PC-9 (cell line): ENCODE results near the gene DNAH2. TPM values are rescaled to one million over a fixed set of nuclear protein-coding genes. Genes with fewer than 3 reads are reported as not detected.

Experiments used
- BruUV-seq: library from RNA; stranded (reverse); fragments of 400-500 nt; replicated peaks from 2 replicates; lab custom pipeline; 2021; lab: Mats Ljungman, UMichigan
- CTCF ChIA-PET: fragments of 300-600 bp; sonication (Branson Sonifier 250); formaldehyde crosslinking; loops from one replicate; lab custom pipeline; 2022; ENCODE audit warnings: antibody characterized with exemption; lab: Charles Lee
- POLR2A ChIA-PET: fragments of 300-600 bp; sonication (Branson Sonifier 250); formaldehyde crosslinking; loops from one replicate; lab custom pipeline; 2022; ENCODE audit warnings: antibody characterized with exemption; ENCODE audit not compliant: unreplicated experiment; lab: Charles Lee
- DNase-seq, 2 experiments: peaks; one replicate each; pipeline versions ENCODE4 v3.0.0 to v3.0.0-alpha.2; 2015 to 2022; ENCODE audit warnings: mixed read lengths in 1 of 2
- H2AFZ ChIP-seq: fragments of 200-600 bp; sonication (generic); 2 replicates; pipeline ENCODE4 v1.8.1; 2017; ENCODE audit warnings: antibody characterized with exemption
- H3F3A ChIP-seq: fragments of 200-600 bp; sonication (generic); 2 replicates; pipeline ENCODE4 v1.8.1; 2017; ENCODE audit warnings: antibody characterized with exemption, mild to moderate bottlenecking, low read depth; ENCODE audit not compliant: insufficient read depth
- H3K27ac ChIP-seq: fragments of 200-600 bp; sonication (generic); 2 replicates; pipeline ENCODE4 v1.6.1; 2016; ENCODE audit warnings: mixed run types
- H3K27me3 ChIP-seq: fragments of 200-600 bp; sonication (generic); 2 replicates; pipeline ENCODE4 v1.6.1; 2016; ENCODE audit warnings: low read depth, mixed run types; ENCODE audit not compliant: insufficient read depth
- H3K36me3 ChIP-seq: fragments of 200-600 bp; sonication (generic); 2 replicates; pipeline ENCODE4 v1.6.1; 2016; ENCODE audit warnings: low read depth, mixed run types
- H3K4me1 ChIP-seq: fragments of 200-600 bp; sonication (generic); replicated peaks from 2 replicates; pipeline ENCODE4 v1.6.1; 2016; ENCODE audit warnings: mixed run types; ENCODE audit not compliant: insufficient read depth
- H3K4me2 ChIP-seq: fragments of 200-600 bp; sonication (generic); 2 replicates; pipeline ENCODE4 v1.6.1; 2017; ENCODE audit warnings: mixed run types
- H3K4me3 ChIP-seq: fragments of 200-600 bp; sonication (generic); 2 replicates; pipeline ENCODE4 v1.6.1; 2016; ENCODE audit warnings: mixed run types
- H3K79me2 ChIP-seq: fragments of 200-600 bp; sonication (generic); 2 replicates; pipeline ENCODE4 v1.6.1; 2017; ENCODE audit warnings: low read depth, mixed run types
- H3K9me2 ChIP-seq: fragments of 200-600 bp; sonication (generic); 2 replicates; pipeline ENCODE4 v1.8.1; 2017; ENCODE audit warnings: mild to moderate bottlenecking; ENCODE audit not compliant: insufficient read depth
- H3K9me3 ChIP-seq: fragments of 200-600 bp; sonication (generic); 2 replicates; pipeline ENCODE4 v1.8.1; 2016; ENCODE audit warnings: low read depth; ENCODE audit not compliant: insufficient read depth
- H4K20me1 ChIP-seq: fragments of 200-600 bp; sonication (generic); 2 replicates; pipeline ENCODE4 v1.8.1; 2017; ENCODE audit not compliant: insufficient read depth
- CTCF ChIP-seq: fragments of 200-600 bp; sonication (generic); conservative IDR thresholded peaks from 2 replicates; pipeline ENCODE4 v1.6.1; 2017; ENCODE audit warnings: mixed run types, antibody characterized with exemption, mild to moderate bottlenecking, moderate library complexity
- EZH2 ChIP-seq: fragments of 200-600 bp; sonication (generic); IDR thresholded peaks from 2 replicates; pipeline ENCODE4 v1.8.0; 2017; ENCODE audit warnings: antibody characterized with exemption, low read depth
- intact Hi-C: fragments of 100-400 bp; cut with micrococcal nuclease; formaldehyde crosslinking; loops from one replicate; pipeline ENCODE4 v1.10.0; 2022; ENCODE audit not compliant: unreplicated experiment
- total RNA-seq: library from RNA; stranded (reverse); gene quantifications from 2 replicates; pipeline ENCODE4 v1.2.3, GENCODE V29; 2021

The DNAH2 gene
- total RNA-seq, 1 experiment from 2014 or later, result 10.6 TPM

GRCh38 chr17:7740481-7741001 is 23.0 kb downstream of the DNAH2 start:
- no peak for TF ChIP-seq CTCF
- no peak for TF ChIP-seq EZH2
- POLR2A ChIA-PET, result no interaction called here
- no peaks in the 10 kb centered on the region for H3K9me3 ChIP-seq
- peaks cover 4% of the 10 kb centered on the region; the same call in 1 of the 2 replicates for H3K27me3 ChIP-seq
- no peak overlapping the region for H3K4me2 ChIP-seq
- H3K4me1 ChIP-seq, result peaks cover 14% of the 10 kb centered on the region; the same call in 1 of the 2 replicates
- DNase-seq, result no peak
- no peaks in the 10 kb centered on the region for H3K79me2 ChIP-seq
- CTCF ChIA-PET, result interaction anchor here (0.7 kb wide), 1 partner anchor 80 kb away, joined by 3 read pairs; no protein-coding TSS in a partner anchor
- no TSS peak for BruUV-seq
- peaks cover 6% of the 10 kb centered on the region; the same call in 1 of the 2 replicates for H3F3A ChIP-seq
- H2AFZ ChIP-seq, result no peak overlapping the region
- H3K36me3 ChIP-seq, result no peaks in the 10 kb centered on the region
- no peak overlapping the region for H3K27ac ChIP-seq
- H3K9me2 ChIP-seq, result no peaks in the 10 kb centered on the region
- intact Hi-C loops, result no loop called here
- H3K4me3 ChIP-seq, result no peak overlapping the region
- no peaks in the 10 kb centered on the region for H4K20me1 ChIP-seq

GRCh38 chr17:7742729-7743128 is 25.2 kb downstream of the DNAH2 start:
- no TSS peak for BruUV-seq
- Histone ChIP-seq H3K79me2 (no peaks in the 10 kb centered on the region), H3K27me3 (no peaks in the 10 kb centered on the region), H2AFZ (no peak overlapping the region), H3K4me1 (peaks cover 33% of the 10 kb centered on the region), H3K4me3 (no peak overlapping the region), H3K36me3 (no peaks in the 10 kb centered on the region), H3K9me3 (no peaks in the 10 kb centered on the region), H3K9me2 (no peaks in the 10 kb centered on the region), H3K4me2 (no peak overlapping the region), H3F3A (peaks cover 26% of the 10 kb centered on the region), H3K27ac (no peak overlapping the region), H4K20me1 (no peaks in the 10 kb centered on the region)
- DNase-seq, result no peak
- ChIA-PET CTCF (interaction anchor here (0.6 to 1.3 kb wide), 8 partner anchors 16 to 316 kb away, joined by 3 to 9 read pairs (median 5); no protein-coding TSS in a partner anchor), POLR2A (no interaction called here)
- intact Hi-C loops, result loop anchor here (1.0 kb wide), 7 partner anchors 80 to 315 kb away; partner anchors contain the start of gene NAA38
- TF ChIP-seq EZH2, result no peak
- TF ChIP-seq CTCF, result no peak

- H3K36me3 ChIP-seq, result no peaks in the 10 kb centered on the region
- no peaks in the 10 kb centered on the region for H3K9me3 ChIP-seq
- ChIA-PET POLR2A (no interaction called here), CTCF (interaction anchor here (0.7 to 1.7 kb wide), 6 partner anchors 9 to 316 kb away, joined by 4 to 18 read pairs (median 8); no protein-coding TSS in a partner anchor)
- no peaks in the 10 kb centered on the region for H3K79me2 ChIP-seq
- no peaks in the 10 kb centered on the region for H4K20me1 ChIP-seq
- H3K9me2 ChIP-seq, result no peaks in the 10 kb centered on the region
- no TSS peak for BruUV-seq
- DNase-seq, result no peak
- no peak overlapping the region for H3K27ac ChIP-seq
- no peak overlapping the region for H3K4me2 ChIP-seq
- no peak overlapping the region for H3K4me3 ChIP-seq
- peaks cover 30% of the 10 kb centered on the region for H3F3A ChIP-seq
- TF ChIP-seq EZH2 (no peak), CTCF (no peak)
- H3K27me3 ChIP-seq, result no peaks in the 10 kb centered on the region
- intact Hi-C loops, result no loop called here
- no peak overlapping the region for H2AFZ ChIP-seq
- peaks cover 43% of the 10 kb centered on the region for H3K4me1 ChIP-seq
Observed at GRCh38 chr17:7744416-7744815, 26.9 kb downstream of the DNAH2 start.
